SK-N-SH (cell line): ENCODE data around the gene TNXB. TPM values are rescaled to one million over a fixed set of nuclear protein-coding genes. Genes with fewer than 3 reads are reported as not detected.

ENCODE experiments used
- CTCF ChIA-PET: fragments of 300-600, 350-600 bp; formaldehyde crosslinking; extraction: SDS; loops from one replicate; lab custom pipeline; 2021; lab: Yijun Ruan, JAX
- POLR2A ChIA-PET: fragments of 350-600 bp; sonication (Branson Sonifier 250); formaldehyde crosslinking; extraction: SDS; loops from one replicate; lab custom pipeline; 2020; ENCODE audit warnings: antibody characterized with exemption, inconsistent platforms; lab: Yijun Ruan, JAX
- DNase-seq: peaks from one replicate; pipeline ENCODE4 v3.0.0; 2012
- H2AFZ ChIP-seq: fragments of 200-600 bp; sonication (generic); 2 replicates; pipeline ENCODE4 v1.8.1; 2016; ENCODE audit warnings: antibody characterized with exemption, mild to moderate bottlenecking, low read depth
- H3F3A ChIP-seq: fragments of 200-600 bp; sonication (generic); replicated peaks from 2 replicates; pipeline ENCODE3; 2016; ENCODE audit warnings: antibody characterized with exemption, mild to moderate bottlenecking; ENCODE audit not compliant: insufficient read depth
- H3K27ac ChIP-seq, 2 experiments: fragments of 200-500 bp in 1 of 2; fragments of 200-600 bp in 1 of 2; sonication (Bioruptor generic) in 1 of 2; sonication (generic), shearing (Covaris generic) in 1 of 2; 2 replicates each; pipeline versions ENCODE4 v1.5.1 to v1.6.1; 2014 to 2016; ENCODE audit warnings: low read depth in 2 of 2, inconsistent platforms in 1 of 2, low read length in 1 of 2, mild to moderate bottlenecking in 1 of 2, mixed read lengths in 1 of 2
- H3K27me3 ChIP-seq: fragments of 200-600 bp; sonication (generic), shearing (Covaris generic); 2 replicates; pipeline ENCODE4 v1.6.1; 2016; ENCODE audit warnings: mixed run types; ENCODE audit not compliant: insufficient read depth
- H3K36me3 ChIP-seq, 2 experiments: fragments of 200-500 bp in 1 of 2; fragments of 200-600 bp in 1 of 2; sonication (Bioruptor generic) in 1 of 2; sonication (generic) in 1 of 2; replicated peaks in 1 of 2; 2 replicates each; pipeline versions ENCODE3 to v1.5.1; 2014 to 2016; ENCODE audit warnings: low read length in 1 of 2, mild to moderate bottlenecking in 1 of 2; ENCODE audit not compliant: insufficient read depth in 2 of 2, control insufficient read depth in 1 of 2
- H3K4me1 ChIP-seq, 2 experiments: fragments of 200-500 bp in 1 of 2; fragments of 200-600 bp in 1 of 2; sonication (Bioruptor generic) in 1 of 2; sonication (generic), shearing (Covaris generic) in 1 of 2; 2 replicates each; pipeline versions ENCODE4 v1.5.1 to v1.6.1; 2014 to 2016; ENCODE audit warnings: low read depth in 1 of 2, low read length in 1 of 2, mixed run types in 1 of 2; ENCODE audit not compliant: insufficient read depth in 2 of 2, control insufficient read depth in 1 of 2
- H3K4me2 ChIP-seq: fragments of 200-600 bp; sonication (generic), shearing (Covaris generic); 2 replicates; pipeline ENCODE4 v1.6.1; 2017; ENCODE audit warnings: mixed run types
- H3K4me3 ChIP-seq, 2 experiments: fragments of 200-500 bp in 1 of 2; fragments of 200-600 bp in 1 of 2; sonication (Bioruptor generic) in 1 of 2; sonication (generic), shearing (Covaris generic) in 1 of 2; 2 replicates each; pipeline versions ENCODE4 v1.5.1 to v1.8.1; 2014 to 2016; ENCODE audit warnings: low read depth in 2 of 2, inconsistent platforms in 1 of 2, low read length in 1 of 2, mild to moderate bottlenecking in 1 of 2, mixed read lengths in 1 of 2, moderate library complexity in 1 of 2
- H3K79me2 ChIP-seq: fragments of 200-600 bp; sonication (generic); 2 replicates; pipeline ENCODE4 v1.8.1; 2017; ENCODE audit warnings: mild to moderate bottlenecking; ENCODE audit not compliant: insufficient read depth
- H3K9ac ChIP-seq: fragments of 200-600 bp; sonication (generic); 2 replicates; pipeline ENCODE4 v1.6.1; 2017; ENCODE audit warnings: mixed run types
- H3K9me2 ChIP-seq: fragments of 200-600 bp; sonication (generic); 2 replicates; pipeline ENCODE4 v1.6.1; 2017; ENCODE audit warnings: mixed run types
- H3K9me3 ChIP-seq: fragments of 200-600 bp; sonication (generic); 2 replicates; pipeline ENCODE4 v1.6.1; 2017; ENCODE audit warnings: mixed run types, mild to moderate bottlenecking, moderate library complexity
- H4K20me1 ChIP-seq: fragments of 200-600 bp; sonication (generic); 2 replicates; pipeline ENCODE4 v1.6.1; 2017; ENCODE audit warnings: mild to moderate bottlenecking, mixed run types; ENCODE audit not compliant: insufficient read depth
- CHD2 ChIP-seq: fragments of 150-350 bp; IDR thresholded peaks from 2 replicates; pipeline ENCODE4 v1.6.1; 2018; ENCODE audit warnings: low read length; ENCODE audit not compliant: partially characterized antibody
- CTCF ChIP-seq: fragments of 200-600 bp; sonication (generic); IDR thresholded peaks from 2 replicates; pipeline ENCODE4 v1.6.1; 2017; ENCODE audit warnings: antibody characterized with exemption, mild to moderate bottlenecking, moderate library complexity
- EP300 ChIP-seq, 2 experiments: IDR thresholded peaks; 2 replicates each; pipeline versions ENCODE4 v1.4.0 to v1.6.1; 2012; ENCODE audit warnings: borderline replicate concordance in 1 of 2, low read depth in 1 of 2, low read length in 1 of 2
- FOXJ3 ChIP-seq: sonication (generic); formaldehyde crosslinking; IDR thresholded peaks from 2 replicates; pipeline ENCODE4 v1.5.1; 2020; ENCODE audit warnings: mild to moderate bottlenecking, missing genetic modification reagents
- IRF3 ChIP-seq: fragments of 150-350 bp; IDR thresholded peaks from 2 replicates; pipeline ENCODE4 v1.6.1; 2016; ENCODE audit warnings: mild to moderate bottlenecking, low read depth, low read length
- MAX ChIP-seq: IDR thresholded peaks from 2 replicates; pipeline ENCODE4 v1.4.0; 2012; ENCODE audit warnings: low read depth
- MEF2A ChIP-seq: IDR thresholded peaks from 2 replicates; pipeline ENCODE4 v1.4.0; 2012; ENCODE audit warnings: low read depth, borderline replicate concordance
- NFIC ChIP-seq: IDR thresholded peaks from 2 replicates; pipeline ENCODE4 v1.4.0; 2012; ENCODE audit warnings: borderline replicate concordance
- POLR2AphosphoS5 ChIP-seq: IDR thresholded peaks from 2 replicates; pipeline ENCODE4 v1.6.1; 2012; ENCODE audit warnings: low read depth, low read length
- RAD21 ChIP-seq: IDR thresholded peaks from 2 replicates; pipeline ENCODE4 v1.6.1; 2012; ENCODE audit warnings: mild to moderate bottlenecking, low read length
- RFX5 ChIP-seq: IDR thresholded peaks from 2 replicates; pipeline ENCODE4 v1.6.1; 2012; ENCODE audit warnings: mild to moderate bottlenecking, improper control_type of control experiment, low read length
- TEAD4 ChIP-seq: IDR thresholded peaks from 2 replicates; pipeline ENCODE4 v1.4.0; 2012; ENCODE audit warnings: mild to moderate bottlenecking, borderline replicate concordance; ENCODE audit not compliant: insufficient read depth
- USF1 ChIP-seq: IDR thresholded peaks from 2 replicates; pipeline ENCODE4 v1.4.0; 2012; ENCODE audit warnings: low read depth, borderline replicate concordance
- YY1 ChIP-seq: IDR thresholded peaks from 2 replicates; pipeline ENCODE4 v1.4.0; 2012; ENCODE audit warnings: low read depth, mild to moderate bottlenecking
- ZBTB33 ChIP-seq: IDR thresholded peaks from 2 replicates; pipeline ENCODE4 v1.4.0; 2012; ENCODE audit warnings: low read depth, borderline replicate concordance
- WGBS: methylation state at CpG from one replicate; pipeline ENCODE4 v1.1.6; 2017; ENCODE audit warnings: low lambda C conversion rate; 5-methylcytosine and 5-hydroxymethylcytosine counted together
- polyA plus RNA-seq, 3 experiments: library from polyadenylated mRNA; depleted of rRNA; stranded (reverse); fragments of >200 nt; gene quantifications; 2 replicates each; pipeline ENCODE4 v1.2.3, GENCODE V29; 2012

TNXB gene
- polyA plus RNA-seq, 1 of the 3 experiments (the other 2 are of a cell fraction): 0.48 TPM

- WGBS: 61% methylated on average over 8 of the region's 8 CpGs
- Histone ChIP-seq H3K79me2 (peaks cover 49% of the 10 kb centered on the region), H3K9me2 (no peaks in the 10 kb centered on the region), H3K27ac (no peak overlapping the region), H3K9ac (peak overlapping the region; percentile 91), H3K4me3 (peak overlapping the region; percentile 75 to 92), H3K4me1 (peaks cover 18 to 22% of the 10 kb centered on the region in 2 experiments; a peak in 3 of 4 replicates), H3K36me3 (peaks cover 13 to 16% of the 10 kb centered on the region in 2 experiments), H3F3A (peaks cover 5% of the 10 kb centered on the region), H4K20me1 (no peaks in the 10 kb centered on the region), H2AFZ (no peak overlapping the region), H3K4me2 (peak overlapping the region; percentile 77), H3K9me3 (no peaks in the 10 kb centered on the region), H3K27me3 (no peaks in the 10 kb centered on the region)
- CTCF ChIA-PET: interaction anchor here (0.8 to 6.2 kb wide), 4 partner anchors 9 to 827 kb away, joined by 3 to 43 read pairs (median 10); no protein-coding TSS in a partner anchor
- DNase-seq: no peak
- POLR2A ChIA-PET: interaction anchor here (0.7 to 1.7 kb wide), 2 partner anchors 10 to 50 kb away, joined by 3 to 7 read pairs; no protein-coding TSS in a partner anchor
- TF ChIP-seq MEF2A (no peak), RFX5 (no peak), CTCF (no peak), FOXJ3 (CRISPR knock-in tag) (no peak), RAD21 (no peak), CHD2 (no peak), EP300 (IDR thresholded peaks at IDR 0.05; ENCODE audit: borderline replicate concordance in 1 of 2, low read depth in 1 of 2, low read length in 1 of 2) (no peak), USF1 (no peak), ZBTB33 (no peak)
These were observed 17.7 kb upstream of the TNXB start for GRCh38 chr6:32126880-32127279.

GRCh38 chr6:32123681-32124080 lies 14.5 kb upstream of the TNXB start:
- Histone ChIP-seq H3K9me2 (no peaks in the 10 kb centered on the region), H3K9me3 (no peaks in the 10 kb centered on the region), H2AFZ (no peak overlapping the region), H3K4me3 (no peak overlapping the region), H3K4me2 (no peak overlapping the region), H3K9ac (no peak overlapping the region), H3K27ac (no peak overlapping the region), H4K20me1 (no peaks in the 10 kb centered on the region), H3K36me3 (peaks cover 26 to 30% of the 10 kb centered on the region in 2 experiments), H3K79me2 (peaks cover 38% of the 10 kb centered on the region), H3K27me3 (no peaks in the 10 kb centered on the region), H3F3A (peaks cover 11% of the 10 kb centered on the region), H3K4me1 (peaks cover 12% of the 10 kb centered on the region in 2 experiments; a peak in 3 of 4 replicates)
- POLR2A ChIA-PET: no interaction called here
- WGBS: 98% methylated on average over 4 of the region's 4 CpGs
- DNase-seq: no peak
- no peak for TF ChIP-seq EP300 (IDR thresholded peaks at IDR 0.05; ENCODE audit: borderline replicate concordance in 1 of 2, low read depth in 1 of 2, low read length in 1 of 2)
- no peak for TF ChIP-seq IRF3
- no peak for TF ChIP-seq NFIC
- TF ChIP-seq YY1: no peak
- no peak for TF ChIP-seq POLR2AphosphoS5
- no peak for TF ChIP-seq MAX
- no peak for TF ChIP-seq TEAD4
- CTCF ChIA-PET: interaction anchor here (1.1 kb wide), 1 partner anchor 36 kb away, joined by 4 read pairs; no protein-coding TSS in a partner anchor
